ENCODE results near the gene STAT4.

STAT4 gene

GRCh38 chr2:191059308-191059707 is 91.5 kb downstream of the STAT4 start:
- TF ChIP-seq CTCF (IDR thresholded peaks at IDR 0.05; ENCODE audit: insufficient read depth, low read length, poor library complexity, severe bottlenecking), result no peak
- TF ChIP-seq EZH2phosphoT487 (conservative IDR thresholded peaks at IDR 0.05; ENCODE audit: low read length), result no peak
- Histone ChIP-seq H3K27ac (ENCODE audit: low read depth, low read length) (no peak overlapping the region), H3K27me3 (ENCODE audit: low read length) (no peaks in the 10 kb centered on the region), H2AFZ (ENCODE audit: low read depth, low read length, severe bottlenecking) (no peak overlapping the region), H3K4me3 (ENCODE audit: insufficient read depth, low read length, poor library complexity, severe bottlenecking) (no peak overlapping the region), H3K9me2 (replicated peaks; ENCODE audit: insufficient read depth, low read length) (no peaks in the 10 kb centered on the region), H3F3A (ENCODE audit: insufficient read depth) (no peaks in the 10 kb centered on the region), H3K4me2 (ENCODE audit: low read depth, low read length, poor library complexity, severe bottlenecking) (no peak overlapping the region), H3K9me3 (ENCODE audit: insufficient read depth, low read length) (no peaks in the 10 kb centered on the region), H3K36me3 (ENCODE audit: low read length) (no peaks in the 10 kb centered on the region), H4K20me1 (ENCODE audit: low read depth, low read length) (no peaks in the 10 kb centered on the region), H3K9ac (ENCODE audit: low read length) (no peak overlapping the region), H3K79me2 (ENCODE audit: insufficient read depth, low read length) (no peaks in the 10 kb centered on the region)

- Histone ChIP-seq H3K79me2 (ENCODE audit: insufficient read depth, low read length) (no peaks in the 10 kb centered on the region), H3K4me3 (ENCODE audit: insufficient read depth, low read length, poor library complexity, severe bottlenecking) (no peak overlapping the region), H3K4me2 (ENCODE audit: low read depth, low read length, poor library complexity, severe bottlenecking) (no peak overlapping the region), H2AFZ (ENCODE audit: low read depth, low read length, severe bottlenecking) (no peak overlapping the region), H3K27ac (ENCODE audit: low read depth, low read length) (no peak overlapping the region), H3K9me2 (replicated peaks; ENCODE audit: insufficient read depth, low read length) (no peaks in the 10 kb centered on the region), H4K20me1 (ENCODE audit: low read depth, low read length) (no peaks in the 10 kb centered on the region), H3K9ac (ENCODE audit: low read length) (no peak overlapping the region), H3K27me3 (ENCODE audit: low read length) (no peaks in the 10 kb centered on the region), H3F3A (ENCODE audit: insufficient read depth) (no peaks in the 10 kb centered on the region), H3K36me3 (ENCODE audit: low read length) (no peaks in the 10 kb centered on the region), H3K9me3 (ENCODE audit: insufficient read depth, low read length) (no peaks in the 10 kb centered on the region)
- TF ChIP-seq EZH2phosphoT487 (conservative IDR thresholded peaks at IDR 0.05; ENCODE audit: low read length), result no peak
- TF ChIP-seq CTCF (IDR thresholded peaks at IDR 0.05; ENCODE audit: insufficient read depth, low read length, poor library complexity, severe bottlenecking), result no peak
Observed at GRCh38 chr2:191056228-191056627, 94.6 kb downstream of the STAT4 start.

GRCh38 chr2:191053256-191053655 is 97.5 kb downstream of the STAT4 start:
- H4K20me1 ChIP-seq (ENCODE audit: low read depth, low read length), result no peaks in the 10 kb centered on the region
- H3K9me3 ChIP-seq (ENCODE audit: insufficient read depth, low read length), result no peaks in the 10 kb centered on the region
- no peak overlapping the region for H2AFZ ChIP-seq (ENCODE audit: low read depth, low read length, severe bottlenecking)
- H3K27me3 ChIP-seq (ENCODE audit: low read length), result no peaks in the 10 kb centered on the region
- H3K27ac ChIP-seq (ENCODE audit: low read depth, low read length), result no peak overlapping the region
- H3K79me2 ChIP-seq (ENCODE audit: insufficient read depth, low read length), result no peaks in the 10 kb centered on the region
- TF ChIP-seq CTCF (IDR thresholded peaks at IDR 0.05; ENCODE audit: insufficient read depth, low read length, poor library complexity, severe bottlenecking) (no peak), EZH2phosphoT487 (conservative IDR thresholded peaks at IDR 0.05; ENCODE audit: low read length) (no peak)
- no peaks in the 10 kb centered on the region for H3K9me2 ChIP-seq (replicated peaks; ENCODE audit: insufficient read depth, low read length)
- no peaks in the 10 kb centered on the region for H3F3A ChIP-seq (ENCODE audit: insufficient read depth)
- no peak overlapping the region for H3K4me2 ChIP-seq (ENCODE audit: low read depth, low read length, poor library complexity, severe bottlenecking)
- no peak overlapping the region for H3K9ac ChIP-seq (ENCODE audit: low read length)
- no peaks in the 10 kb centered on the region for H3K36me3 ChIP-seq (ENCODE audit: low read length)
- no peak overlapping the region for H3K4me3 ChIP-seq (ENCODE audit: insufficient read depth, low read length, poor library complexity, severe bottlenecking)
